ENCODE data around the gene CARD11. TPM values are rescaled to one million over a fixed set of nuclear protein-coding genes. Genes with fewer than 3 reads are reported as not detected.

The CARD11 gene
- total RNA-seq, 1 donor from 2014 or later, result 9.3 TPM

- H3K9me3 Mint-ChIP-seq, result peaks cover 4% of the 10 kb centered on the region
- H3K27ac Mint-ChIP-seq, result no peak overlapping the region
- TF ChIP-seq CTCF (IDR thresholded peaks at IDR 0.05; ENCODE audit: unreplicated experiment), result no peak
- no peaks in the 10 kb centered on the region for H3K4me1 Mint-ChIP-seq
- peaks cover 2% of the 10 kb centered on the region for H3K36me3 Mint-ChIP-seq
- H3K27me3 Mint-ChIP-seq (ENCODE audit: low read depth), result no peaks in the 10 kb centered on the region
- no peak overlapping the region for H3K4me3 Mint-ChIP-seq
- peak in 1 of 2 experiments; percentile 25 for DNase-seq (ENCODE audit: low spot score in 2 of 2, unreplicated experiment in 2 of 2)
These were observed 86.9 kb downstream of the CARD11 start for GRCh38 chr7:2956526-2957368.

- Mint-ChIP-seq H3K9me3 (peaks cover 6% of the 10 kb centered on the region), H3K27me3 (ENCODE audit: low read depth) (no peaks in the 10 kb centered on the region), H3K36me3 (peaks cover 2% of the 10 kb centered on the region), H3K27ac (no peak overlapping the region), H3K4me1 (no peaks in the 10 kb centered on the region), H3K4me3 (no peak overlapping the region)
- no peak for TF ChIP-seq CTCF (IDR thresholded peaks at IDR 0.05; ENCODE audit: unreplicated experiment)
- DNase-seq (ENCODE audit: low spot score in 2 of 2, unreplicated experiment in 2 of 2), result no peak
These were observed 87.6 kb downstream of the CARD11 start for GRCh38 chr7:2956076-2956475.

GRCh38 chr7:2955269-2955668 is 88.4 kb downstream of the CARD11 start:
- no peaks in the 10 kb centered on the region for H3K4me1 Mint-ChIP-seq
- no peak for DNase-seq (ENCODE audit: low spot score in 2 of 2, unreplicated experiment in 2 of 2)
- TF ChIP-seq CTCF (IDR thresholded peaks at IDR 0.05; ENCODE audit: unreplicated experiment), result no peak
- H3K36me3 Mint-ChIP-seq, result peaks cover 2% of the 10 kb centered on the region
- no peaks in the 10 kb centered on the region for H3K27me3 Mint-ChIP-seq (ENCODE audit: low read depth)
- no peak overlapping the region for H3K4me3 Mint-ChIP-seq
- no peak overlapping the region for H3K27ac Mint-ChIP-seq
- H3K9me3 Mint-ChIP-seq, result peaks cover 14% of the 10 kb centered on the region

GRCh38 chr7:2954433-2954853 is 89.2 kb downstream of the CARD11 start:
- TF ChIP-seq CTCF (IDR thresholded peaks at IDR 0.05; ENCODE audit: unreplicated experiment), result no peak
- Mint-ChIP-seq H3K36me3 (peaks cover 2% of the 10 kb centered on the region), H3K4me1 (no peaks in the 10 kb centered on the region), H3K27me3 (ENCODE audit: low read depth) (no peaks in the 10 kb centered on the region), H3K27ac (no peak overlapping the region), H3K9me3 (peaks cover 22% of the 10 kb centered on the region), H3K4me3 (no peak overlapping the region)
- peak in 1 of 2 experiments; percentile 19 for DNase-seq (ENCODE audit: low spot score in 2 of 2, unreplicated experiment in 2 of 2)

GRCh38 chr7:2953588-2954407 is 89.9 kb downstream of the CARD11 start:
- Mint-ChIP-seq H3K9me3 (peaks cover 29% of the 10 kb centered on the region), H3K27me3 (ENCODE audit: low read depth) (no peaks in the 10 kb centered on the region), H3K27ac (no peak overlapping the region), H3K36me3 (peaks cover 2% of the 10 kb centered on the region), H3K4me3 (no peak overlapping the region), H3K4me1 (no peaks in the 10 kb centered on the region)
- DNase-seq (ENCODE audit: low spot score in 2 of 2, unreplicated experiment in 2 of 2), result peak in 1 of 2 experiments; percentile 11
- TF ChIP-seq CTCF (IDR thresholded peaks at IDR 0.05; ENCODE audit: unreplicated experiment), result no peak
